Amygdala (tissue), 56 donors: ENCODE results near the gene FAM89B.
"Not testable (repeated sequence)": the region's sequence is repeated elsewhere in the genome, so short reads cannot be mapped to it uniquely, and the experiment has no call there.

Experiments used
- DNase-seq, 56 donors: peaks; one replicate each; lab custom pipeline; 2025; lab: John Stamatoyannopoulos, UW

The FAM89B gene

DNA sequence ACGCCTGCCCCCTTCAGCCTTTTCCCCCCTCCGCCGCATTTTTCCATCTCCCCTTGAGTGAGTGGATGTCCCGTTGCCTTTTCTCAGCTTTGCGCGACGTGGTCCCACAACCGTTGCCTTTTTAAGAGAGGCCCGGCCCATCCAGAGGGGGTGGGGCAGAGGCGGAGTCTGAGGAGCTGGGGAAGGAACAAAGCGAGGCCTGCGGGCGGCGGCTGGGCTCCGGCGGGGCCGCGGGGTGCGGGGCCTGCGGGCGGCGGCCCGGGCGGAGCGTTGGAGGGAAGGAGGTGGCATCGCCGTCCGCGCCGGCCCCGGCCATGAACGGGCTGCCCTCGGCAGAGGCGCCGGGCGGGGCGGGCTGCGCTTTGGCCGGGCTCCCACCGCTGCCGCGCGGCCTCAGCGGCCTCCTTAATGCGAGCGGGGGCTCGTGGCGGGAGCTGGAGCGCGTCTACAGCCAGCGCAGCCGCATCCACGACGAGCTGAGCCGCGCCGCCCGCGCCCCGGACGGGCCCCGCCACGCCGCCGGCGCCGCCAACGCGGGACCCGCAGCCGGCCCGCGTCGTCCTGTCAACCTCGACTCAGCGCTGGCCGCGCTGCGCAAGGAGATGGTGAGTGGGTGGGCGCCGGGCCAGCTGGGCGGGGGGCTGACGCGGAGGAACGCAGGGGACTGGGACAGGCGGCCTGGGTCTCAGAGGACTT is at the start of gene FAM89B:
FAM89B (plus strand) TSS at position 183 of the 696 bp plus-strand sequence; CDS start at position 315, 132 bp downstream.
- peak in 55 of 56 donors; percentile 27 to 92 (median 77) for DNase-seq

- DNase-seq, result peak in 3 of 56 donors; percentile 22 to 39 (median 28)
Observed at GRCh38 chr11:65522718-65523630, 49.4 kb upstream of the FAM89B start.

- DNase-seq, result not testable (repeated sequence)
Observed at GRCh38 chr11:65523631-65523968, 48.7 kb upstream of the FAM89B start.

DNA sequence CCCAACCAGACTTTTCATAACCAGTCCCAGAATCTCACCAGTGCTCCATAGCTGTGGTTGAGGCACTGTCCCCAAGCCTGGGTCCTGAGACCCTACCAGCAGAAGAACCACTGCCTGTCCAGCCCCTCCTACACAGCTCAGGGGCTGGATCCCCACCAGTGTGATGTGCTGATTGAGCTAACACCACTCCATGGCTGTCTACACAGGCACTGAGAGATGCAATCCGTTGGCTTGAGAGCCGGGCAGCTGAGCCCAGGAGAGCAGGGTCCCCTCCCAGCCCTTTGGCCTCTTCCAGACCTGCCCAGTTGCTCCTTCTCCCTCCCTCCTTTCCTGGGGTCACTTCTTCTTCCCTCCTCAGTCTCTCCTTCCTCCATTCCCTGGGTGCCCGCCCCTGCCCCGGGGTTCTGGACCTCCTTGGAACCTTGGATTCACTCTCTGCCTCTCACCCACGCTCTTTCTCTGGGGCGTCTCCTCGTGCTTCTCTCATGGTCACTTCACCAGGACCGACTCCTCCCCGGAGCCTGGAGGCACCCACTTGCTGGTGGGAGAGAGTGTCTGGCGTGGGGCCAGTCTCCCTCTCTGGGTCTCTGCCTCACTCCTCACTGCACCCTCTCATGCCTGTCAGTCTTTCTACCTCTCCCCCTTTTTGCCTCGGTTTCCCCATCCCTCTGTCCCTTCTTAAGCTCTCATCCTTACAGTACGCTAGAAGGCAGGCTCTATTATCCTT is 48.2 kb upstream of the FAM89B start:
- peak in 11 of 56 donors; percentile 22 to 72 (median 42) for DNase-seq

- peak in 55 of 56 donors; percentile 20 to 92 (median 78) for DNase-seq
Observed at GRCh38 chr11:65524741-65525545, 47.4 kb upstream of the FAM89B start, which contains the start of gene SCYL1. Gene SCYL1 (plus strand): TSS chr11:65525083. CDS start chr11:65525154, 71 bp downstream.

- no peak for DNase-seq
Observed at GRCh38 chr11:65525546-65526480, 46.5 kb upstream of the FAM89B start.

GRCh38 chr11:65526744-65527143 is 45.6 kb upstream of the FAM89B start:
- no peak for DNase-seq

GRCh38 chr11:65528819-65529350 is 43.5 kb upstream of the FAM89B start:
- DNase-seq, result no peak

- DNase-seq, result no peak
Observed at GRCh38 chr11:65529475-65530156, 42.7 kb upstream of the FAM89B start.

GRCh38 chr11:65530157-65530496 is 42.2 kb upstream of the FAM89B start:
- no peak for DNase-seq

DNA sequence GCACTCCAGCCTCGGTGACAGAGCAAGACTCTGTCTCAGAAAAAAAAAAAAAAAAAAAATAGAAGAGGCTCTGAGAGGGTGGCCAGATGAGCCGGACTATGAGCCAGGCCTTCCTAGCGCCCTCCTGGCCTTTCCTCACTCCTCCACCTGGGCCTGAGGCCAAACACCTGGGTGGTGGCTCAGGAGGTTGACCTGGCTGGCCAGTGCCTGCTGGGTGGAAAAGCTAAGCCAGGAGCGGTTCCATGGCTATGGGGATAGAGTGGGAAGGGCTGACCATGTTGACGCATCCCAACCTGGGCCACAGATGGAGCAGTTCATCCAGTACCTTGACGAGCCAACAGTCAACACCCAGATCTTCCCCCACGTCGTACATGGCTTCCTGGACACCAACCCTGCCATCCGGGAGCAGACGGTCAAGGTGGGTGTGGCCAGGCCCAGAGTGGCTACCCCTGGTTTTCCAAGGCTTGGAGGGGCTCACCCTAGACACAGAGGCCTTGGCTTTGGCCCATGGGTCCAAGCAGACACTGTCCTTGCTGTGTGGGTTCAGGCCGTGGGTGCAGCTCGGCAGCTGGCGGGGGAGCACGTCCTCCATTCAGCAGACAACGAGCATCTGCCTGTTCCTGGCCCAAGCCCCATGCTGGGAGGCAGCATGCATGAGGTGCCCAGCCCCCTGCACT is 39.8 kb upstream of the FAM89B start:
- DNase-seq, result no peak

- DNase-seq, result no peak
Observed at GRCh38 chr11:65535102-65535501, 37.2 kb upstream of the FAM89B start.

DNA sequence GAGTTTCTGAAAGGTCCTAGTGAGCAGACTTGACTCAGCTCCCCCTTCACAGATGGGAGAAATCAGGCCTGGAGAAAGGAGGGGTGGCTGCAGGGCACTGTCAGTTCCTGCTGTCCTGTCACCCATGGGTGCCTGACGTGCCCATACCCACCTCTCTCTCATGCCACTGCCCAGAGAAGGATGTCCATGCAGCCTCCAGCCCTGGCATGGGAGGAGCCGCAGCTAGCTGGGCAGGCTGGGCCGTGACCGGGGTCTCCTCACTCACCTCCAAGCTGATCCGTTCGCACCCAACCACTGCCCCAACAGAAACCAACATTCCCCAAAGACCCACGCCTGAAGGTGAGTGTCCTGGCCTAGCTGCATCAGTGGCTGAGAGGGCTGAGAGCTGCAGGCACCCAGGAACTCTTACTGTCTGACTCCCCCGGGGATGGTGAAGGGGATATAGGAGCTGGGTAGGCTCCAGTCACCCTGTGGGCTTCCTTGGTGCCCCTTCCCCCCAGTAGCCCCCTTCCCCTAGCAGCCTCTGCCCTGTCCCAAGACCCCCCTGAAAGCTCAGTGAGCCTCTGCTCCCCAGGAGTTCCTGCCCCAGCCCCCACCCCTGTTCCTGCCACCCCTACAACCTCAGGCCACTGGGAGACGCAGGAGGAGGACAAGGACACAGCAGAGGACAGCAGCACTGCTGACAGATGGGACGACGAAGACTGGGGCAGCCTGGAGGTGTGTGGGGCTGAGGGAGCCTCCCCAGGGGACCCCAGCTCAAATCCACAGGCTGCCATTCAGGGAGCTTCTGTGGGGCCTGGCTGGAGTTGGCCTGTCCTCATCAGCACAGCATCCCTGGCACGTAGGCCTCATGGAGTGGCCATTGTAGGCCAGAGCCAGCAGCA is 35.7 kb upstream of the FAM89B start:
- DNase-seq, result no peak

DNA sequence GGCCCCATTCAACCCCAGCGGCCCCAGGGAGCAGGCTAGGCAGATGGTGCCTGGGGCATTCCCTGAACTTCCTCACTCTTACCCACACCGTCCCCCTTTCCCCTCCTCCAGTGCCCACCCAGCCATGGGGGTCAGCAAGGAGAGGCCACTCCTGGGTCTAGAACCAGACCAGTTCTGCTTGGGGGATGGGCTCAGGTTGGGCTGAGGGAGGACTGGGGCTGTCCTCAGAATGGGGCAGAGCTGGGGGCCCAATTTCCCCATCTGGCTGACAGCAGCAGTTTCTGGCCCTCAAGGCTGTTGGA is 35.1 kb upstream of the FAM89B start:
- no peak for DNase-seq

GRCh38 chr11:65537620-65538231 is 34.6 kb upstream of the FAM89B start:
- no peak for DNase-seq

DNA sequence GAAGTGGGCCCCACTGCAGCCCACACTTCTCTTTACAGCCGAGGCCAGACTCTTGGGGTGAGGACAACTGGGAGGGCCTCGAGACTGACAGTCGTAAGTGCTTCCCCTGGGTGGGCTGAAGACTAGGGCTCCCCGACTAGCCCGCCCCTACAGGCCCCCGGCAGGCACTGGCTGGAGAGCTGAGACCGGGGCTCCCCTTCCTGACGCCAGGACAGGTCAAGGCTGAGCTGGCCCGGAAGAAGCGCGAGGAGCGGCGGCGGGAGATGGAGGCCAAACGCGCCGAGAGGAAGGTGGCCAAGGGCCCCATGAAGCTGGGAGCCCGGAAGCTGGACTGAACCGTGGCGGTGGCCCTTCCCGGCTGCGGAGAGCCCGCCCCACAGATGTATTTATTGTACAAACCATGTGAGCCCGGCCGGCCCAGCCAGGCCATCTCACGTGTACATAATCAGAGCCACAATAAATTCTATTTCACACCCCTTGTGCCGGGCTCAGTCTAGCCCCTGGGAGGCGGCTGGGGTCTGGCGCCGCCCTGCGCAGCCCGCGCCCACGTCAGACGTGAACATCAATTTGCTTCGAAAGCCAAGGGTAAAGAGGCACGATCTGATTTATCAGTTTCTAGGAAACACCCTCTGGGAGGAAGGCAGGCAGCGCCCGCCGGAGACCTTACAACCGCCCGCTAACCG is 34.0 kb upstream of the FAM89B start:
- DNase-seq, result no peak
